SK-N-SH treated with all-trans-retinoic acid at 6 μM for 48 hours (cell line): ENCODE data around the gene GPRIN3.

ENCODE experiments used
- CSDC2 ChIP-seq: fragments of 250-450 bp; sonication (Bioruptor Pico); IDR thresholded peaks from 2 replicates; pipeline ENCODE4 v1.5.0; 2020; ENCODE audit warnings: mild to moderate bottlenecking, moderate library complexity
- ESRRG ChIP-seq: fragments of 250-450 bp; sonication (Bioruptor Pico); IDR thresholded peaks from 2 replicates; pipeline ENCODE4 v1.6.1; 2021; ENCODE audit warnings: mild to moderate bottlenecking
- GLIS3 ChIP-seq: fragments of 250-450 bp; sonication (Bioruptor Pico); IDR thresholded peaks from 2 replicates; pipeline ENCODE4 v1.5.0; 2020; ENCODE audit warnings: mild to moderate bottlenecking, moderate library complexity
- ISL1 ChIP-seq: fragments of 250-450 bp; sonication (Bioruptor Pico); IDR thresholded peaks from 2 replicates; pipeline ENCODE4 v2.1.2; 2022; ENCODE audit warnings: mild to moderate bottlenecking, moderate library complexity
- RARB ChIP-seq: fragments of 250-450 bp; sonication (Bioruptor Pico); IDR thresholded peaks from 2 replicates; pipeline ENCODE4 v1.8.0; 2021; ENCODE audit warnings: mild to moderate bottlenecking, moderate library complexity
- TSHZ2 ChIP-seq: fragments of 250-450 bp; sonication (Bioruptor Pico); IDR thresholded peaks from 2 replicates; pipeline ENCODE4 v1.5.0; 2020; ENCODE audit warnings: mild to moderate bottlenecking, moderate library complexity
- ZC3H10 ChIP-seq: fragments of 250-450 bp; sonication (Bioruptor Pico); IDR thresholded peaks from 2 replicates; pipeline ENCODE4 v1.5.1; 2021; ENCODE audit warnings: mild to moderate bottlenecking, moderate library complexity
- ZFP30 ChIP-seq: fragments of 450-650 bp; formaldehyde crosslinking; IDR thresholded peaks from 2 replicates; pipeline ENCODE4 v1.5.0; 2022; ENCODE audit warnings: mild to moderate bottlenecking, moderate library complexity
- ZNF565 ChIP-seq: fragments of 450-650 bp; formaldehyde crosslinking; conservative IDR thresholded peaks from 2 replicates; pipeline ENCODE4 v1.5.0; 2020; ENCODE audit warnings: low read depth, mild to moderate bottlenecking, moderate library complexity
- ZNF70 ChIP-seq: fragments of 450-650 bp; formaldehyde crosslinking; IDR thresholded peaks from 2 replicates; pipeline ENCODE4 v1.5.0; 2020; ENCODE audit warnings: mild to moderate bottlenecking, moderate library complexity
- ZNF8 ChIP-seq: fragments of 450-650 bp; formaldehyde crosslinking; IDR thresholded peaks from 2 replicates; pipeline ENCODE4 v1.5.0; 2020; ENCODE audit warnings: mild to moderate bottlenecking, moderate library complexity
- TF ChIP-seq, protein P1 (sequence below): fragments of 250-450 bp; sonication (Bioruptor Pico); IDR thresholded peaks from 2 replicates; pipeline ENCODE4 v1.8.0; 2020; ENCODE audit warnings: mild to moderate bottlenecking, moderate library complexity, borderline replicate concordance
- TF ChIP-seq, protein P2 (sequence below): fragments of 250-450 bp; sonication (Bioruptor Pico); IDR thresholded peaks from 2 replicates; pipeline ENCODE4 v1.5.1; 2020; ENCODE audit warnings: low read depth, mild to moderate bottlenecking, moderate library complexity

DNA sequence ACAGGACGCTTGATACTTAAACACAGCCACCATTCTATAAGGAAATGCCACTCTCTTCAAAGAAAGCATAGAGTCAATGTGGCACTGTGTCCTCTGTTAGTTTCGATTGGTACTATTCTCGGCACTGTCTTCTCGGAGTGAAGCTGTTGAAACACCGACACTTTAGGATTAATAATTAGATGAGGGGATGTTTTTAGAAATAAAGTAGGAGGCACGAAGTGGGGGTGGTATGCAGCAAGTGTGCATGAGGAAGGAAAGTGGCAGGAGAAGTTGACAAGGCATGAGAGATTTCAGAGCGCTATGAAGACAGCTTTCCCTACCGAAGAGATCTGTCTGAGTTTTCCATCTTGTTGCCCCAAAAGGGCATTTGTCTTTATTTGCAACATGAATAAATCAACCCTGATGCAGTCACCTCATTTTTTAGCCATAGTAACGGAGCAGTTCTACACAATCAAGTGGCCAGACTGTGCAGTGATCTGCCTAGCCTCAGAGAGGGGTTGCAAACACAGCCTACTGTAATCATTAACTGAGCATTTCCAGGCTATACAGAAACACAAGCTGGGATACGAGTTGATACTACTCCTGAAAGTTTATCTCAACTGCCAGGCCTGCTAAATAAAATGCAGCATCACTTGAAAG, 8.3 kb downstream of the GPRIN3 start:
- TF ChIP-seq, protein P1, sequence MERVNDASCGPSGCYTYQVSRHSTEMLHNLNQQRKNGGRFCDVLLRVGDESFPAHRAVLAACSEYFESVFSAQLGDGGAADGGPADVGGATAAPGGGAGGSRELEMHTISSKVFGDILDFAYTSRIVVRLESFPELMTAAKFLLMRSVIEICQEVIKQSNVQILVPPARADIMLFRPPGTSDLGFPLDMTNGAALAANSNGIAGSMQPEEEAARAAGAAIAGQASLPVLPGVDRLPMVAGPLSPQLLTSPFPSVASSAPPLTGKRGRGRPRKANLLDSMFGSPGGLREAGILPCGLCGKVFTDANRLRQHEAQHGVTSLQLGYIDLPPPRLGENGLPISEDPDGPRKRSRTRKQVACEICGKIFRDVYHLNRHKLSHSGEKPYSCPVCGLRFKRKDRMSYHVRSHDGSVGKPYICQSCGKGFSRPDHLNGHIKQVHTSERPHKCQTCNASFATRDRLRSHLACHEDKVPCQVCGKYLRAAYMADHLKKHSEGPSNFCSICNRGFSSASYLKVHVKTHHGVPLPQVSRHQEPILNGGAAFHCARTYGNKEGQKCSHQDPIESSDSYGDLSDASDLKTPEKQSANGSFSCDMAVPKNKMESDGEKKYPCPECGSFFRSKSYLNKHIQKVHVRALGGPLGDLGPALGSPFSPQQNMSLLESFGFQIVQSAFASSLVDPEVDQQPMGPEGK (CRISPR knock-in tag) = no peak
- TF ChIP-seq ZC3H10 (CRISPR knock-in tag) = no peak
- TF ChIP-seq ZFP30 (CRISPR knock-in tag) = no peak
- no peak for TF ChIP-seq ISL1 (CRISPR knock-in tag)
- TF ChIP-seq CSDC2 (CRISPR knock-in tag) = no peak
- TF ChIP-seq ESRRG = no peak
- TF ChIP-seq RARB (CRISPR knock-in tag) = no peak
- no peak for TF ChIP-seq ZNF70
- TF ChIP-seq TSHZ2 (CRISPR knock-in tag) = no peak
- TF ChIP-seq GLIS3 = no peak
- TF ChIP-seq ZNF565 (CRISPR knock-in tag) = no peak
- no peak for TF ChIP-seq ZNF8
- TF ChIP-seq, protein P2, sequence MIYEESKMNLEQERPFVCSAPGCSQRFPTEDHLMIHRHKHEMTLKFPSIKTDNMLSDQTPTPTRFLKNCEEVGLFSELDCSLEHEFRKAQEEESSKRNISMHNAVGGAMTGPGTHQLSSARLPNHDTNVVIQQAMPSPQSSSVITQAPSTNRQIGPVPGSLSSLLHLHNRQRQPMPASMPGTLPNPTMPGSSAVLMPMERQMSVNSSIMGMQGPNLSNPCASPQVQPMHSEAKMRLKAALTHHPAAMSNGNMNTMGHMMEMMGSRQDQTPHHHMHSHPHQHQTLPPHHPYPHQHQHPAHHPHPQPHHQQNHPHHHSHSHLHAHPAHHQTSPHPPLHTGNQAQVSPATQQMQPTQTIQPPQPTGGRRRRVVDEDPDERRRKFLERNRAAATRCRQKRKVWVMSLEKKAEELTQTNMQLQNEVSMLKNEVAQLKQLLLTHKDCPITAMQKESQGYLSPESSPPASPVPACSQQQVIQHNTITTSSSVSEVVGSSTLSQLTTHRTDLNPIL = no peak
